Measurements from ENCODE around the gene RAB4A.
"Not testable (repeated sequence)": the region's sequence is repeated elsewhere in the genome, so short reads cannot be mapped to it uniquely, and the experiment has no call there.

Gene RAB4A

DNA sequence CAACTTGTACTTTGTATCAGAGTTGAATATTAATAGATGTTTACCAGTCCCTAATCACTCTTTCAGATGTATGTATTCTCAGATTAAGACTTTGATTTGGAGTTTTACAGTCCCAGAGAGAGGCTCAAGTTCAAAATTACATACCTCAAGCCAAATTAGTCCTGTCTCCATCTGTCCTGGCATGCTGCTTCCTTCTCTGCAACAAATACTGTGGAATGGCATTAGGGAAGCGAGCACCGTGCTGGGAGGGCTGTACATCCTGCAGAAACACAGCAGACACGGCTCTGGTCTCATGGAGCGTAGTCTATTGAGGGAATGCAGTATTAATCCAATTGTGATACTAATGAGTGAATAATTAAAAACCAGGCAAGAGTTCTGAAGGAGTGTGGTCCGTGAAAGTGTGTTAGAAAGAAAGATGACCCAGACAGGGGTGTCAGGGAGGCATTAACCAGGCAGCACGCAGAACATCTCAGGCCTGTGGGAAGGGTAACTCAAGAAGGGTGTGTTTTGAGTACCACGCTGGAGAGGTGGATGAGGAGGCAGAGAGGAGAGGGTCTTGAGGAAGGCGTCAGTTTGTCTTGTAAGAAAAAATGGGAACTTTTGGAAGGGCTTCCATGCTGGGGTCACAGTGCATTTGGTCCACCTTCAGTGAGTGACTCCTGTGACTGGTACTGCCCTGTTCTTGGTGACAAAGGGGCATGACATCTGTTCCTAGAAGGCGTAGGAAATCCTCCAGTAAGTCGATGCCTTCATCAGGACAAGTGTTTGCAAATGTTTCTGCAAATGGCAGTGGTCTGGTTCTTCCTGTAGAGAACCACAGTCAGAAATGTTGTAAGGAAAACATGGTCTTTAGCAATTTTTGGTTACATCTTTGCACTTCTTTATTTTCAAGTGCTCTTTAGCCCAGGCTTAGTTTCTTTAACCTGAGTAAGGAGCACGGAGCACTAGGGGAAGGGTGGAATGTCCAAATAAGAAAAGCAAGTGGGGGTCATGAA, 1.6 kb downstream of the RAB4A start:
- DNase-seq: no peak

DNA sequence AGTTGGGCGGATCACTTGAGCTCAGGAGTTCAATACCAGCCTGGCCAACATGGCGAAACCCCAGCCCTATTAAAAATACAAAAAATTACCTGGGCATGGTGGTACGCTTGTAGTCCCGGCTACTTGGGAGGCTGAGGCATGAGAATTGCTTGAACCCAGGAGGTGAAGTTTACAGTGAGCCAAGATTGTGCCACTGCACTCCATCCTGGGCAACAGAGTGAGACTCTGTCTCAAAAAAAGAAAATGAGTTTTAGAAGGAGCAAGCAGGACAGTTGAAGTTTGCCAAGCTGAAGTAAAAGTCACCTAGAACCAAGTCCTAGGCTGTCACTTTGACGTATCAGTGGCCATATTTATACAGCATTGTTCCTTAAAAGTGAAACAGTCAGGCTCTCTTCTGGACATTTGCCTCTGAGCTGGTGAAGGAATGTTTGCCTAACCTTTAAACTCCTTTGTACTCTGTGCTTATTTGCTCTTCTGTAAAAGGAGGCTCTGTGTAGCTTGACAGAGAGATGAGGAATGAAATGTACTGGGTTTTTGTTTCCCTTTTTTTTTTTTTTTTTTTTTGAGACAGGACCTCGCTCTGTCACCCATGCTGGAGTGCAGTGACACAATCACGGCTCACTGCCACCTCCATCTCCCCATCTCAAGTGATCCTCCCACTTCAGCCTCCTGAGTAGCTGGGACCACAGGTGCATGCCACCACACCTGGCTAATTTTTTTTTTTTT, 2.8 kb downstream of the RAB4A start:
- DNase-seq: no peak

GRCh38 chr1:229275005-229275404, 4.1 kb downstream of the RAB4A start:
- DNase-seq: no peak

- DNase-seq: no peak
Measured at GRCh38 chr1:229278120-229278741, 7.3 kb downstream of the RAB4A start.

DNA sequence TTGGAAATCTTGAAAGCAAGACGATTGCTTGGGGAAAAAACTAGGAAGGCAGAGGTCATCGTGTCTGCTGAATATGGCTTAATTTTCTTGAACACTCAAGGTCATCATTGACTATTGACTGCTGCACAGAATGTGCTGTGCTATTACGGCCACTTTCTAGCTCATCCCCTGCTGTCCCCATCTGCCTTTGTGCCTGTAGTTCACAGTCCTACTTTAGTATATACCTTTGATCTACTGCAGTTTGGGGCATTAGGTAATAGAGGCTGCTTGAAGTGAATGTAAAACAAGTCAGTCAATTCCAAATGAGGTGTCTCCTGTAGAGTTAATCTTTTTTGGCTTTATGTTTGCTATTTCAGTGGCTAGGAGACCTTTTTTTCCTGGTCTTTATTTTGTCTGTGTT, 8.3 kb downstream of the RAB4A start:
- no peak for DNase-seq

GRCh38 chr1:229280037-229280828, 9.3 kb downstream of the RAB4A start:
- DNase-seq: no peak

GRCh38 chr1:229280921-229281320, 10.0 kb downstream of the RAB4A start:
- DNase-seq: no peak

DNA sequence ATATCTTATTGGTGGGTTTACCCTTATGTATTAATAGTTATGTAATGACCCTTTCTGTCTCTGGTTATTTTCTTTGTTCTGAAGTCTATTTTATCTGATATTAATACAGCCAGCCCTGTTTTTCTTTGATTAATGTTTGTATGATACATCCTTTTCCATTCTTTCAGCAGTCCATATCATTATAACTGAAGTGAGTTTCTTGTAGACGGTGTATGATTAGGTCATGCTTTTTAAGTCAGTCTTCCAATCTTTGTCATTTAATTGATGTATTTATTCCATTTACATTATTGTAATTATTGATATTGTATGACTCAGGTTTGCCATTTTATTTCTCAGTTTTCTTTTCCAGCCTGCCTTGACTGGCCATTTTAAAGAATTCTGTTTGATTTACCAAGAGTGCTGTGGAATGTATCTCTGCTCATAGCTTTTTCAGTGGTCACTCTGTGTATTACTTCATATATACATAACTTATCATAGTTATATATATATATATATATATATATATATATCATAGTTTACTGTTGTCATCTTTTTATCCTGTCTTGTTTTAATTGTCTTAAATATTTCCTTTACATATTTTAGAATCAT, 10.5 kb downstream of the RAB4A start:
- DNase-seq: no peak

- no peak for DNase-seq
Measured at GRCh38 chr1:229282295-229282823, 11.4 kb downstream of the RAB4A start.

DNA sequence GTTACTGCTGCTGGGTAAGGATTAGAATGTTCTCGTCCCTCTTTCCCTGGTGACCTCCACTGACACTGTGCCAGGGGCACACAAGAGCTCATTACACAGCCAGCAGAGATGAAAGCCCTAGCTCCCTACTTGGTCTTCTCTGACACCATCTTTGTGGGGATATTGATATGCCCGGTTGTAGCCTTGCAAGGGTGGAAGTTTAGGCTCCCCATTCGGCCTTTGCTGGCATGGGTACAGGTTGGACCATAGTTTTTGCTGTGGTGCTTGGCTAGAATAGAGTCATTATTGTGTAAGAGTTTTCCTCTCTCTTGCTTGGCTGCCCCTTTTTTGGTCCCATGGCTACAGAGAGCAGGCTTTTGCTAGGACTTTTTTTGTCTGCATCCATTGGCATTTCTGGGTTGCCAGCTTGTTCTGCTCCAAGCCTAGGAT, 12.3 kb downstream of the RAB4A start:
- DNase-seq: no peak

GRCh38 chr1:229284887-229285286, 14.0 kb downstream of the RAB4A start:
- no peak for DNase-seq

DNA sequence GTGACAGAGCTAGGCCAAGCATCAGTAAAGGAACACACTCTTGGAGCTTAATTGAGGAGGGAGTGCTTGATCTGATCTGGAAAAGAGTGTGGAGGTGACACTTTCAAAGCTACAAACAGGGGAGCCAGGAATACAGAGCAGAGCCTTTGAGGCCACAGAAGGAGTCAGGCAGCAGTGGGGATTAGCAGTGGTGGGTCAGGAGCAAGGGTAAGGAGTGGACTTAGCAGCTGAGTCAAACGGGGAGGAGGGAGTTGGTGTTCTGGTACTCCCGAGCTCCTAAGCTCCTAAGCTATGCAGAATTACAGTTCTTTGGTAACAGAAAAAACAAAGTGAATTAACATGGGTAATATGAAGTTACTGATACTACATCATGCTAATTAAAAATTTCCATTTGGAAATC, 14.5 kb downstream of the RAB4A start:
- DNase-seq: no peak

DNA sequence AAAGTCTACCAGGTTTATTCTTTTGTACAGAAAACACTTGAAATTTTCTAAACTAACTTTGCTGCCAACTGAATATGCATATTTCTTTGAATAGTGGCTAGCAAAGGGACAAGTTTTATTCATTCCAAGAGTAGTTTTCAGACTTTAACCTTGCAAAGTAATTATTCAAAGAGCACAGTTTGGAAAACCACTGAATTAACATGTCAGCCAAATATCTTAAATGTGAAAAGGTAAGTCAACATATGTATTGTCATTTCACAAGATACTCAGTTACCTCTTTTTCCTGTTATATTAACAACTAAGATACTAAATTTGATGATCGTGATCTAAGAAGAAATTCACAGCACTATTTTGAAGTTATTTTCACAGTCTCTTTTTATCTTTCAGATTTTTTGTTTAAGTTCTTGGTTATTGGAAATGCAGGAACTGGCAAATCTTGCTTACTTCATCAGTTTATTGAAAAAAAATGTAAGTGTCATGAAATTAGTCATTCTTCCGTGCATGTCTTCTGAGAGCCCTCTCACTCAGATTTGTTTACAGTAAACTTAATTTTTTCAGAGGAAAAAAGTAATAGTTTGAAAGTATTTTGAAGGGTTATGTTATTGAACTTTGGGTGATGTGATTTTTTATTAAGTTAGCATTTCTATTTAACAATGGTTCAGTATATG, 15.3 kb downstream of the RAB4A start:
- DNase-seq: no peak

- no peak for DNase-seq
Measured at GRCh38 chr1:229287267-229287666, 16.4 kb downstream of the RAB4A start.

DNA sequence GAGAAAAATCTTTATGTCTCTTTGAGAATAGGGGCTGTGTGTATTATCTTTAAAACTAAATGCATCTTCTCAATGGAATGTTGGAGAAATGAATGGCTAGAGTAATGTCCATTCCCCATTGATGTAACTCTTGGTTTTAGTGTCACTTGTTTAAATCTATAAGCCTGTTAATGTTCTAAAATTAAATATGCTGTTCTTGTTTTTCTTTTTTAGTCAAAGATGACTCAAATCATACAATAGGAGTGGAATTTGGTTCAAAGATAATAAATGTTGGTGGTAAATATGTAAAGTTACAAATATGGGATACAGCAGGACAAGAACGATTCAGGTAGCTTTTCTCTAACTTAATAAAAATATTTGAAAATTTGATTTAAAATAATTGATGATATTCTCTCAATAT, 17.6 kb downstream of the RAB4A start:
- DNase-seq: no peak

DNA sequence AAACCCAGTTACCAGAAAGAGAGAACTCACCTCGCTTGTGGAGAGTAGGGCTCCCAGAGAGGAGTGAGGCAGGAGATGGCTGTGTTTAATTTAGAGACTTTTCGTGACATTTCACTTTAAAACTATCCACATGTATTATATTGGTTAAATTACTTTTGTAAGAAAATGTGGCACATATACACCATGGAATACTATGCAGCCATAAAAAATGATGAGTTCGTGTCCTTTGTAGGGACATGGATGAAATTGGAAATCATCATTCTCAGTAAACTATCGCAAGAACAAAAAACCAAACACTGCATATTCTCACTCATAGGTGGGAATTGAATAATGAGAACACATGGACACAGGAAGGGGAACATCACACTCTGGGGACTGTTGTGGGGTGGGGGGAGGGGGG, 20.8 kb downstream of the RAB4A start:
- not testable (repeated sequence) for DNase-seq

- no peak for DNase-seq
Measured at GRCh38 chr1:229293528-229294204, 22.8 kb downstream of the RAB4A start.

- no peak for DNase-seq
Measured at GRCh38 chr1:229295745-229296144, 24.8 kb downstream of the RAB4A start.

DNA sequence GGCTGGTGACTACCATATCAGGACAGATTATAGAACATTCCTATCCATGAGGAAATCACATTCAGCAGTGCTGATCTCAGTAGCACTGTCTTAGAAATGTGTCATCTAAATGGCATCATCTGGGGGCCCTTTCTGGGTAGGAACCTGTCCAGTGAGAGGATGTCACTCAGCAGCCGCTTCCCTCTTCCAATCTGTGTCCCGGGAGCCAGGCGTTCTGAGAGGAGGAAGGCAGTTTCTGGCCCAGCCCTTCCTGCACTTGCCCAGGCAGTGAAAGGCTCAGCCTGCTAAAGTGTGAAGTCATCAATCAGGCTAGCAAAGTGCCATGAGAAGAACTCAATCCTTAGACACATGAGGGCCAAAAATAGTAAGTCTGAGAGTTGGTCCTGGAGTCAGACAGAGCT, 25.6 kb downstream of the RAB4A start:
- DNase-seq: no peak

DNA sequence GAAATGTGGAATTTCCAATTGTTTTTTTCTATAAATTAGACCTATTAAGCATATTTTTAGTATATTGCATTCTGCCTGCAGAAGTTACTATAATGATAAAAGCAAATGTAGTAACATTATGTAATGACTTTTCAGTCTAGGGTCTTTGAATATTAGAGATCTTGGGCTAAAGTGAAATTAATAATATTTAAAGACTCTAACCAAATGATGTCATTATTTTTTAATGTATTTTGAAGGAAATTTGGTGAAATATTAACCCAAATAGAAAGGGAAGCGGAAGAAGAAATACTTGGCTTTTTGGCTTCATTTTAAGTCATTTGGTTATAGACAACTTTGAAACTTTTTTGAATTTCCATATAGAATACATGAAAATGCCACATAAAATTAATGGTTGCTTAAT, 26.8 kb downstream of the RAB4A start:
- no peak for DNase-seq

GRCh38 chr1:229298420-229298819, 27.5 kb downstream of the RAB4A start:
- DNase-seq: no peak

All from activated CD4-positive, alpha-beta T cell treated with anti-CD3 and anti-CD28 coated beads, Interleukin-2, amount 50 U/mL, for 48 hours (primary cell).